CD14-positive monocyte (primary cell): ENCODE data around the gene VGLL3. TPM values are rescaled to one million over a fixed set of nuclear protein-coding genes. Genes with fewer than 3 reads are reported as not detected.

ENCODE experiments used
- DNase-seq, 3 donors: peaks; one replicate each; pipeline ENCODE4 v3.0.0-alpha.2; 2011 to 2022
- H2AFZ ChIP-seq: 2 replicates; pipeline ENCODE4 v1.6.0; 2012; ENCODE audit warnings: mild to moderate bottlenecking, low read depth, low read length, inconsistent platforms; ENCODE audit not compliant: insufficient read depth, poor library complexity, severe bottlenecking
- H3K27ac ChIP-seq, 2 donors: 1 replicate in 1 of 2; 2 replicates in 1 of 2; pipeline ENCODE4 v1.5.1; 2012 to 2013; ENCODE audit warnings: low read length in 2 of 2, control low read depth in 1 of 2, inconsistent platforms in 1 of 2, low read depth in 1 of 2, mild to moderate bottlenecking in 1 of 2
- H3K27me3 ChIP-seq, 2 donors: one replicate each; pipeline versions ENCODE4 v1.6.0 to v1.6.1; 2011 to 2013; ENCODE audit warnings: low read length in 2 of 2; ENCODE audit not compliant: control insufficient read depth in 2 of 2, insufficient read depth in 2 of 2
- H3K36me3 ChIP-seq, 2 donors: replicated peaks in 1 of 2; 1 replicate in 1 of 2; 2 replicates in 1 of 2; pipeline versions ENCODE4 v1.5.1 to v1.6.1; 2012 to 2013; ENCODE audit warnings: low read length in 2 of 2, control low read depth in 1 of 2, inconsistent platforms in 1 of 2, mild to moderate bottlenecking in 1 of 2; ENCODE audit not compliant: insufficient read depth in 2 of 2, control insufficient read depth in 1 of 2
- H3K4me1 ChIP-seq, 2 donors: 1 replicate in 1 of 2; 2 replicates in 1 of 2; pipeline versions ENCODE4 v1.5.1 to v1.6.1; 2012 to 2013; ENCODE audit warnings: low read length in 2 of 2, control low read depth in 1 of 2, inconsistent platforms in 1 of 2, mild to moderate bottlenecking in 1 of 2, moderate library complexity in 1 of 2; ENCODE audit not compliant: insufficient read depth in 2 of 2, control insufficient read depth in 1 of 2
- H3K4me2 ChIP-seq: replicated peaks from 2 replicates; pipeline ENCODE3; 2012; ENCODE audit warnings: low read length, moderate library complexity, mild to moderate bottlenecking; ENCODE audit not compliant: poor library complexity, severe bottlenecking; ENCODE audit errors: extremely low read depth
- H3K4me3 ChIP-seq, 3 experiments: fragments of 200-600 bp in 1 of 3; sonication (generic) in 1 of 3; replicated peaks in 1 of 3; 1 replicate in 2 of 3; 2 replicates in 1 of 3; pipeline ENCODE4 v1.5.1; 2011 to 2013; ENCODE audit warnings: low read length in 3 of 3, mild to moderate bottlenecking in 3 of 3, control low read depth in 2 of 3, low read depth in 2 of 3, inconsistent platforms in 1 of 3, moderate library complexity in 1 of 3
- H3K79me2 ChIP-seq: 2 replicates; pipeline ENCODE4 v1.6.0; 2012; ENCODE audit warnings: mild to moderate bottlenecking, control low read depth, inconsistent platforms, low read length, moderate library complexity; ENCODE audit not compliant: insufficient read depth
- H3K9ac ChIP-seq: 2 replicates; pipeline ENCODE4 v1.6.0; 2017; ENCODE audit warnings: low read length, mild to moderate bottlenecking; ENCODE audit not compliant: insufficient read depth, poor library complexity, severe bottlenecking
- H3K9me3 ChIP-seq, 2 donors: replicated peaks in 1 of 2; 1 replicate in 1 of 2; 2 replicates in 1 of 2; pipeline versions ENCODE4 v1.5.1 to v1.6.1; 2012 to 2013; ENCODE audit warnings: low read length in 2 of 2, control low read depth in 1 of 2; ENCODE audit not compliant: control insufficient read depth in 1 of 2, insufficient read depth in 1 of 2
- H4K20me1 ChIP-seq: 2 replicates; pipeline ENCODE4 v1.6.0; 2012; ENCODE audit warnings: mild to moderate bottlenecking, low read length, control low read depth, moderate library complexity; ENCODE audit not compliant: insufficient read depth
- H3K27ac Mint-ChIP-seq, 7 donors: one replicate each; pipeline ENCODE4 v1.8.0; 2020; ENCODE audit warnings: mild to moderate bottlenecking in 7 of 7, mixed read lengths in 7 of 7, moderate library complexity in 6 of 7, inconsistent platforms in 2 of 7
- H3K27me3 Mint-ChIP-seq, 3 donors: one replicate each; pipeline ENCODE4 v1.8.0; 2021 to 2022; ENCODE audit warnings: low read depth in 3 of 3, mild to moderate bottlenecking in 3 of 3, mixed read lengths in 3 of 3, moderate library complexity in 3 of 3, inconsistent platforms in 1 of 3
- H3K36me3 Mint-ChIP-seq, 2 donors: one replicate each; pipeline ENCODE4 v1.8.0; 2020; ENCODE audit warnings: mixed read lengths in 2 of 2, inconsistent platforms in 1 of 2, mild to moderate bottlenecking in 1 of 2
- H3K4me1 Mint-ChIP-seq: one replicate; pipeline ENCODE4 v1.8.0; 2020; ENCODE audit warnings: mild to moderate bottlenecking, mixed read lengths
- H3K4me3 Mint-ChIP-seq, 2 donors: one replicate each; pipeline ENCODE4 v1.8.0; 2020; ENCODE audit warnings: mild to moderate bottlenecking in 2 of 2, mixed read lengths in 2 of 2, moderate library complexity in 1 of 2
- H3K9me3 Mint-ChIP-seq, 7 donors: one replicate each; pipeline ENCODE4 v1.8.0; 2020 to 2022; ENCODE audit warnings: mixed read lengths in 7 of 7, mild to moderate bottlenecking in 6 of 7, moderate library complexity in 6 of 7, inconsistent platforms in 2 of 7
- CTCF ChIP-seq: fragments of 200-600 bp; IDR thresholded peaks from one replicate; pipeline ENCODE4 v1.8.0; 2022; ENCODE audit warnings: antibody characterized with exemption, mild to moderate bottlenecking
- WGBS: methylation state at CpG from one replicate; pipeline ENCODE4 v1.1.5; 2013; ENCODE audit warnings: missing lambda C conversion rate; ENCODE audit not compliant: insufficient coverage; 5-methylcytosine and 5-hydroxymethylcytosine counted together
- intact Hi-C, 2 donors: fragments of 100-400 bp; cut with micrococcal nuclease; formaldehyde crosslinking; loops; one replicate each; pipeline versions ENCODE4 v1.15.0 to v1.15.1; 2023
- polyA plus RNA-seq, 3 donors: library from polyadenylated mRNA; depleted of rRNA in 1 of 3; unstranded in 2 of 3; stranded (reverse) in 1 of 3; fragments of 300-500 nt in 2 of 3; fragments of >200 nt in 1 of 3; fragmentation: Illumina TruSeq in 2 of 3; gene quantifications; 1 replicate in 2 of 3; 2 replicates in 1 of 3; pipeline ENCODE4 v1.2.3, GENCODE V29; 2012 to 2021

VGLL3 gene
- polyA plus RNA-seq, 3 donors: not detected

DNA sequence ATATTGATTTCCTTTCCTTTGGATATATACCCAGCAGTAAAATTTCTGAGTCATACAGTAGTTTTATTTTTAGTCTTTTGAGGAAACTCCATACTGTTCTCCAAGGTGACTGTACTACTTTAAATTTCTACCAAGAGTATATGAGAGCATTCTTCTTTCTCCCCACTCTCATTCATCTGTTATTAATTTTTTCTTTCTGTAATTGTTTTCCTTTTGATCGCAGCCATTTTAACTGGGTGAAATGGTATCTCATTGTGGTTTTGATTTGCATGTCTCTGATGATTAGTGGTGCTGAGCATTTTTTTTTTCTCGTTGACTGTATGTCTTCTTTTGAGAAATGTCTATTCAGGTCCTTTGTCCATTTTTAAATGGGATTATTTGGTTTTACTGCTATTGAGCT is 18.3 kb upstream of the VGLL3 start:
- Mint-ChIP-seq H3K27ac (no peak overlapping the region), H3K9me3 (peaks cover 0 to 2% (median 0%) of the 10 kb centered on the region in 7 donors)

GRCh38 chr3:87006844-87007439 is 16.0 kb upstream of the VGLL3 start:
- Histone ChIP-seq H3K27ac (no peak overlapping the region), H2AFZ (no peak overlapping the region), H3K4me3 (no peak overlapping the region), H3K9ac (no peak overlapping the region), H3K4me2 (no peak overlapping the region), H3K4me1 (no peaks in the 10 kb centered on the region), H4K20me1 (no peaks in the 10 kb centered on the region), H3K27me3 (no peaks in the 10 kb centered on the region), H3K79me2 (no peaks in the 10 kb centered on the region), H3K9me3 (no peaks in the 10 kb centered on the region), H3K36me3 (no peaks in the 10 kb centered on the region)
- no peak overlapping the region for H3K4me3 Mint-ChIP-seq
- DNase-seq: no peak
- H3K27ac Mint-ChIP-seq: no peak overlapping the region
- no CpG with 5 or more reads among the region's 4 CpGs for WGBS
- TF ChIP-seq CTCF: no peak
- H3K27me3 Mint-ChIP-seq: peaks cover 0 to 6% (median 1%) of the 10 kb centered on the region in 3 donors
- H3K4me1 Mint-ChIP-seq: no peaks in the 10 kb centered on the region
- intact Hi-C loops: no loop called here
- peaks cover 0 to 2% (median 0%) of the 10 kb centered on the region in 7 donors for H3K9me3 Mint-ChIP-seq
- no peaks in the 10 kb centered on the region for H3K36me3 Mint-ChIP-seq

More for the DNA sequence above, 18.3 kb upstream of the VGLL3 start:
- no peak overlapping the region for H3K4me3 Mint-ChIP-seq
- H3K9me3 ChIP-seq: no peaks in the 10 kb centered on the region
- H3K4me2 ChIP-seq: no peak overlapping the region
- no peaks in the 10 kb centered on the region for H3K79me2 ChIP-seq
- no peak overlapping the region for H2AFZ ChIP-seq
- no peak overlapping the region for H3K9ac ChIP-seq
- no peaks in the 10 kb centered on the region for H3K4me1 Mint-ChIP-seq
- no peaks in the 10 kb centered on the region for H3K4me1 ChIP-seq
- H3K27me3 ChIP-seq: no peaks in the 10 kb centered on the region
- WGBS: no CpG with 5 or more reads among the region's 2 CpGs
- no peak overlapping the region for H3K27ac ChIP-seq
- no peak for DNase-seq
- H3K27me3 Mint-ChIP-seq: peaks cover 0 to 6% (median 1%) of the 10 kb centered on the region in 3 donors
- H4K20me1 ChIP-seq: no peaks in the 10 kb centered on the region
- no peaks in the 10 kb centered on the region for H3K36me3 ChIP-seq
- no peak overlapping the region for H3K4me3 ChIP-seq
- no peak for TF ChIP-seq CTCF
- no peaks in the 10 kb centered on the region for H3K36me3 Mint-ChIP-seq
- intact Hi-C loops: no loop called here
